RWPE2 (cell line): ENCODE results near the gene DLK2.

Experiments
- ATAC-seq: fragments of 200-7000 bp; cut with Tn5 transposase; 3 replicates; pipeline ENCODE4 v1.9.1; 2021; ENCODE audit warnings: low read depth
- DNase-seq: peaks from one replicate; pipeline ENCODE4 v3.0.0-alpha.2; 2020; ENCODE audit warnings: low spot score
- H3K27ac ChIP-seq: fragments of 450-650 bp; 2 replicates; pipeline ENCODE4 v1.5.1; 2017; ENCODE audit warnings: mild to moderate bottlenecking; ENCODE audit not compliant: poor library complexity, severe bottlenecking
- H3K27me3 ChIP-seq: fragments of 250-450 bp; sonication (Bioruptor Pico); 2 replicates; pipeline ENCODE4 v1.5.1; 2021; ENCODE audit warnings: mild to moderate bottlenecking, moderate library complexity; ENCODE audit not compliant: insufficient read depth, poor library complexity, severe bottlenecking
- H3K36me3 ChIP-seq: fragments of 250-450 bp; sonication (Bioruptor Pico); 2 replicates; pipeline ENCODE4 v1.5.1; 2020; ENCODE audit warnings: low read depth, mild to moderate bottlenecking, moderate library complexity
- H3K4me1 ChIP-seq: fragments of 250-450 bp; sonication (Bioruptor Pico); 2 replicates; pipeline ENCODE4 v1.5.1; 2021; ENCODE audit warnings: mild to moderate bottlenecking, moderate library complexity; ENCODE audit not compliant: insufficient read depth, poor library complexity, severe bottlenecking
- H3K4me3 ChIP-seq: fragments of 250-450 bp; sonication (Bioruptor Pico); 2 replicates; pipeline ENCODE4 v1.5.1; 2021; ENCODE audit warnings: mild to moderate bottlenecking, moderate library complexity; ENCODE audit not compliant: severe bottlenecking
- H3K9me3 ChIP-seq: fragments of 250-450 bp; sonication (Bioruptor Pico); 2 replicates; pipeline ENCODE4 v1.5.1; 2021; ENCODE audit warnings: mild to moderate bottlenecking, moderate library complexity; ENCODE audit not compliant: severe bottlenecking
- TF ChIP-seq, protein P1 (sequence below): fragments of 450-650 bp; IDR thresholded peaks from one replicate; pipeline ENCODE4 v1.5.1; 2017; ENCODE audit warnings: mild to moderate bottlenecking, moderate library complexity; ENCODE audit not compliant: poor library complexity, severe bottlenecking

Gene DLK2

DNA sequence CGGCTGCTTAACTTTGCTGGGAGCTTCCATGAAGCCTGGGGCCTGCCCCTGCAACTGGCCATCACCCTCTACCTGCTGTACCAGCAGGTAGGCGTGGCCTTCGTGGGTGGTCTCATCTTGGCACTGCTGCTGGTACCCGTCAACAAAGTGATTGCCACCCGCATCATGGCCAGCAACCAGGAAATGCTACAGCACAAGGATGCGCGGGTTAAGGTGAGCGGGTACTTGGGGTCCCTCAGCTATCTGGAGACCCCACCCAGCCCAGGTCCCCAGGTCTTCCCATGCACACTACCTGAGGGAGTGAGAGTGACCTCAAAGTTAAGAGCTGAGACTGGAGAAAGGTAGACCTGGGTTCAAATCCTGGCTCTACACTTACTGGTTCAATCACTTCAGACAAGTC lies 22.2 kb downstream of the DLK2 start:
- Histone ChIP-seq H3K27ac (no peak overlapping the region), H3K4me3 (no peak overlapping the region), H3K27me3 (no peaks in the 10 kb centered on the region), H3K4me1 (peaks cover 22% of the 10 kb centered on the region), H3K36me3 (peaks cover 17% of the 10 kb centered on the region), H3K9me3 (no peaks in the 10 kb centered on the region)
- DNase-seq (no peak), ATAC-seq (no peak)
- TF ChIP-seq, protein P1, sequence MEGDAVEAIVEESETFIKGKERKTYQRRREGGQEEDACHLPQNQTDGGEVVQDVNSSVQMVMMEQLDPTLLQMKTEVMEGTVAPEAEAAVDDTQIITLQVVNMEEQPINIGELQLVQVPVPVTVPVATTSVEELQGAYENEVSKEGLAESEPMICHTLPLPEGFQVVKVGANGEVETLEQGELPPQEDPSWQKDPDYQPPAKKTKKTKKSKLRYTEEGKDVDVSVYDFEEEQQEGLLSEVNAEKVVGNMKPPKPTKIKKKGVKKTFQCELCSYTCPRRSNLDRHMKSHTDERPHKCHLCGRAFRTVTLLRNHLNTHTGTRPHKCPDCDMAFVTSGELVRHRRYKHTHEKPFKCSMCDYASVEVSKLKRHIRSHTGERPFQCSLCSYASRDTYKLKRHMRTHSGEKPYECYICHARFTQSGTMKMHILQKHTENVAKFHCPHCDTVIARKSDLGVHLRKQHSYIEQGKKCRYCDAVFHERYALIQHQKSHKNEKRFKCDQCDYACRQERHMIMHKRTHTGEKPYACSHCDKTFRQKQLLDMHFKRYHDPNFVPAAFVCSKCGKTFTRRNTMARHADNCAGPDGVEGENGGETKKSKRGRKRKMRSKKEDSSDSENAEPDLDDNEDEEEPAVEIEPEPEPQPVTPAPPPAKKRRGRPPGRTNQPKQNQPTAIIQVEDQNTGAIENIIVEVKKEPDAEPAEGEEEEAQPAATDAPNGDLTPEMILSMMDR, result no peak

DNA sequence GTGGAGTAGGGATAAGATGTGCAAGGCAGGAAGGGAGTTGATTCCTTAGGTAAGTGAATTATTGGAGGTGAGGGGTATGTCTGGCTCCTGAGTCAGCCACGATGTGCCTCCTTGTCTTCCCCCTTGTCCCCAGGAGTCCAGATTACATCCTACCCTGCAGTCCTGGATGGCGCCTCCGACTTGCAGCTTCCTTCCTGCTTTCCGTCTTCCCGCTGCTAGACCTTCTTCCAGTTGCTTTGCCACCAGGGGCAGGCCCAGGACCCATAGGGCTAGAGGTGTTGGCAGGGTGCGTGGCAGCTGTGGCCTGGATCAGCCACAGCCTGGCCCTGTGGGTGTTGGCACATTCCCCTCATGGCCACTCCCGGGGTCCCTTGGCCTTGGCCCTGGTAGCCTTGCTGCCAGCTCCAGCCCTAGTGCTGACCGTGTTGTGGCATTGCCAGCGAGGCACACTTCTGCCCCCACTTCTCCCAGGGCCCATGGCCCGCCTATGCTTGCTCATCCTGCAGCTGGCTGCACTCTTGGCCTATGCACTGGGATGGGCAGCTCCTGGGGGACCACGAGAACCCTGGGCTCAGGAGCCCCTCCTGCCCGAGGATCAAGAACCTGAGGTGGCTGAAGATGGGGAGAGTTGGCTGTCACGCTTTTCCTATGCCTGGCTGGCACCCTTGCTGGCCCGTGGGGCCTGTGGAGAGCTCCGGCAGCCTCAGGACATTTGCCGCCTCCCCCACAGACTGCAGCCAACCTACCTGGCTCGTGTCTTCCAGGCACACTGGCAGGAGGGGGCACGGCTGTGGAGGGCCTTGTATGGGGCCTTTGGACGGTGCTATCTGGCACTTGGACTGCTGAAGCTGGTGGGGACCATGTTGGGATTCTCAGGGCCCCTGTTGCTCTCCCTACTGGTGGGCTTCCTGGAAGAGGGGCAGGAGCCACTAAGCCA lies 23.1 kb downstream of the DLK2 start:
- H3K9me3 ChIP-seq, result no peaks in the 10 kb centered on the region
- H3K27me3 ChIP-seq, result no peaks in the 10 kb centered on the region
- peaks cover 12% of the 10 kb centered on the region for H3K36me3 ChIP-seq
- H3K27ac ChIP-seq, result no peak overlapping the region
- TF ChIP-seq, protein P1, result no peak
- no peak for DNase-seq
- ATAC-seq, result no peak
- H3K4me3 ChIP-seq, result no peak overlapping the region
- peaks cover 19% of the 10 kb centered on the region for H3K4me1 ChIP-seq

DNA sequence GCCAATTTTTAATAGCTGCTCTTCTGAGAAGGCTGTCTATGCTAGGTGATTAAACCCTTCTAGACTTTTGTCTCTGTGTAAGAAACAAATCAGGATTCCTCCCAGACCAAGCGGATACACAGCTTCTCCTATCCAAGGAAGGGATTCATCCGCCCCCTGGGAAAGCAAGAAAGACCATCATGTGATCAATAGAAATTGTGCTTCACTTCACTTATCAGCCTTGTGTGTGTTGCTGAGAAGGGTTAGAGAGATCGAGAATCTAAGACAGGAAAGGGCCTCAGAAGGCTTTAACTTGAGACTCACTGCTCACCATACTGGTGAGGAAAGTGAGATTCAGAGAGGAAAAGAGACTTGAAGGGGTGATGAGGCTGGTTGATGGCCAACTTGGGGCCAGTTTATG lies 26.5 kb downstream of the DLK2 start:
- TF ChIP-seq, protein P1, result no peak
- ATAC-seq (no peak), DNase-seq (no peak)
- H3K4me3 ChIP-seq, result peak overlapping the region; percentile 82
- no peaks in the 10 kb centered on the region for H3K27me3 ChIP-seq
- H3K36me3 ChIP-seq, result peaks cover 12% of the 10 kb centered on the region
- H3K9me3 ChIP-seq, result no peaks in the 10 kb centered on the region
- H3K27ac ChIP-seq, result peak overlapping the region; percentile 72
- H3K4me1 ChIP-seq, result peaks cover 3% of the 10 kb centered on the region

DNA sequence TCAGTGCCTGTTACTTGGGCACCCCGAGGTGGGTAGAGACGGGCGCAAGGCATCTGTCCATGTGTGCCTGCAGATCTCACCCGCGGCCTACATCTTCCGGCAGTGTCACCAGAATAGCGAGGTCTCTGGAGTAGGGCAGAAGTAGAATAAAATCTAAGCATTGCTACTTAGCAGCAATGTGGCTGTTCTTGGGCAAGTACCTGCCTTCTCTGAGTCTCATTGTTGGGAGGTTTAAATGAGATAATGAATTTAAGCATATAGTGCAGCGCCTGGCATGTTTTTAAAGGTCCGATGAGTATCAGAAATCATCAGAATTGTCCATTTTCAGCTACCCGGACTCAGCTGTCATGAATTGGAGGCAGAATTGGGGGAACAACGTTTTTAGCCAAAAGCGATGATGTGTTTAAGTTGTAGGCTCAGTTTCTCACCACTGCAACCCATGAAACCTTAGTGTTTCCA lies 27.2 kb downstream of the DLK2 start:
- peak overlapping the region; percentile 72 for H3K27ac ChIP-seq
- ATAC-seq, result peak; percentile 54
- no peak for DNase-seq

More for the DNA sequence above, 27.2 kb downstream of the DLK2 start:
- peak overlapping the region; percentile 82 for H3K4me3 ChIP-seq
- H3K27me3 ChIP-seq, result no peaks in the 10 kb centered on the region
- H3K9me3 ChIP-seq, result no peaks in the 10 kb centered on the region
- TF ChIP-seq, protein P1, result no peak
- H3K36me3 ChIP-seq, result peaks cover 12% of the 10 kb centered on the region
- peaks cover 3% of the 10 kb centered on the region for H3K4me1 ChIP-seq
